Measurements from ENCODE around the gene CBR4.
"Not testable (repeated sequence)": the region's sequence is repeated elsewhere in the genome, so short reads cannot be mapped to it uniquely, and the experiment has no call there.

DNA sequence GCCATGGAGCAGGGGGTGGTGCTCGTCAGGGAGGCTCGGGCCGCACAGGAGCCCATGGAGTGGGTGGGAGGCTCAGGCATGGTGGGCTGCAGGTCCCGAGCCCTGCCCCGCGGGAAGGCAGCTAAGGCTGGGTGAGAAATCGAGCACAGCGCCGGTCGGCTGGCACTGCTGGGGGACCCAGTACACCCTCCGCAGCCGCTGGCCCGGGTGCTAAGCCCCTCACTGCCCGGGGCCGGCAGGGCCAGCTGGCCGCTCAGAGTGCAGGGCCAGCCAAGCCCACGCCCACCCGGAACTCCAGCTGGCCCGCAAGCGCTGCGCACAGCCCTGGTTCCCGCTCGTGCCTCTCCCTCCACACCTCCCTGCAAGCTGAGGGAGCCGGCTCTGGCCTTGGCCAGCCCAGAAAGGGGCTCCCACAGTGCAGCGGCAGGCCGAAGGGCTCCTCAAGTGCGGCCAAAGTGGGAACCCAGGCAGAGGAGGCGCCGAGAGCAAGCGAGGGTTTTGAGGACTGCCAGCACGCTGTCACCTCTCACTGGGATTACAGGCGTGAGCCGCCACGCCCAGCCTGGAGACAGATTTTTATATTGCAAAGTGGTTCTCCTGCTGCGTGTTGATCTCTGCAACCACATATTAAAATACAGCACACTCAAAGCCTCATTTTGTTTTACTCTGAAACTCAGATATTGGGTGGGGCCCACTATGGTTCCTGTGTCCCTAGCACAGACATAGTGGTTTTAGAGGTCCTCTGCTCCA lies 26.0 kb upstream of the CBR4 start:
- TF ChIP-seq, protein P1, sequence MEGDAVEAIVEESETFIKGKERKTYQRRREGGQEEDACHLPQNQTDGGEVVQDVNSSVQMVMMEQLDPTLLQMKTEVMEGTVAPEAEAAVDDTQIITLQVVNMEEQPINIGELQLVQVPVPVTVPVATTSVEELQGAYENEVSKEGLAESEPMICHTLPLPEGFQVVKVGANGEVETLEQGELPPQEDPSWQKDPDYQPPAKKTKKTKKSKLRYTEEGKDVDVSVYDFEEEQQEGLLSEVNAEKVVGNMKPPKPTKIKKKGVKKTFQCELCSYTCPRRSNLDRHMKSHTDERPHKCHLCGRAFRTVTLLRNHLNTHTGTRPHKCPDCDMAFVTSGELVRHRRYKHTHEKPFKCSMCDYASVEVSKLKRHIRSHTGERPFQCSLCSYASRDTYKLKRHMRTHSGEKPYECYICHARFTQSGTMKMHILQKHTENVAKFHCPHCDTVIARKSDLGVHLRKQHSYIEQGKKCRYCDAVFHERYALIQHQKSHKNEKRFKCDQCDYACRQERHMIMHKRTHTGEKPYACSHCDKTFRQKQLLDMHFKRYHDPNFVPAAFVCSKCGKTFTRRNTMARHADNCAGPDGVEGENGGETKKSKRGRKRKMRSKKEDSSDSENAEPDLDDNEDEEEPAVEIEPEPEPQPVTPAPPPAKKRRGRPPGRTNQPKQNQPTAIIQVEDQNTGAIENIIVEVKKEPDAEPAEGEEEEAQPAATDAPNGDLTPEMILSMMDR (conservative IDR thresholded peaks at IDR 0.05; ENCODE audit: low read depth in 2 of 2): not testable (repeated sequence)
- not testable (repeated sequence) for TF ChIP-seq ETS1 (IDR thresholded peaks at IDR 0.05); EZH2phosphoT487 (IDR thresholded peaks at IDR 0.05; ENCODE audit: unreplicated experiment)

Measured in GM23338 (cell line).